COLO668 (cell line): Measurements from ENCODE around the gene RPS4Y2.

ENCODE experiments used
- DNase-seq: peaks from one replicate; lab custom pipeline; 2025; ENCODE audit not compliant: unreplicated experiment; lab: John Stamatoyannopoulos, UW

The RPS4Y2 gene

GRCh38 chrY:20817067-20817466 lies 61.2 kb downstream of the RPS4Y2 start:
- no peak for DNase-seq
